ENCODE measurements around the gene DISP2. TPM values are rescaled to one million over a fixed set of nuclear protein-coding genes. Genes with fewer than 3 reads are reported as not detected.

DISP2 gene
- total RNA-seq, 1 experiment from 2014 or later = 10.0 TPM

GRCh38 chr15:40428185-40428584, 70.2 kb downstream of the DISP2 start:
- no peaks in the 10 kb centered on the region for H3K4me1 ChIP-seq (ENCODE audit: control insufficient read depth, insufficient read depth, low read length)
- DNase-seq (ENCODE audit: low read depth, low spot score) (no peak), ATAC-seq (no peak)
- TF ChIP-seq REST (IDR thresholded peaks at IDR 0.05; ENCODE audit: insufficient read depth in 1 of 2, low read depth in 2 of 2, low read length in 1 of 2) = no peak
- no peak overlapping the region for H3K4me3 ChIP-seq (ENCODE audit: low read depth in 2 of 2, low read length in 2 of 2)
- POLR2A ChIA-PET = no interaction called here
- no peaks in the 10 kb centered on the region for H3K36me3 ChIP-seq (ENCODE audit: control insufficient read depth, insufficient read depth, low read length)
- in situ Hi-C loops (cut with HindIII; ENCODE audit: low pct_unique_long_range_greater_than_20kb, low sequenced_read_pairs) (no loop called here), intact Hi-C loops (cut with micrococcal nuclease; ENCODE audit: unreplicated experiment) (no loop called here)
- H3K27ac ChIP-seq (ENCODE audit: low read length) = no peak overlapping the region
- no TSS peak for BruUV-seq (replicated peaks)
- H3K9me3 ChIP-seq (ENCODE audit: control insufficient read depth, insufficient read depth, low read depth, low read length) = no peaks in the 10 kb centered on the region
- H3K27me3 ChIP-seq (ENCODE audit: control insufficient read depth, insufficient read depth, low read length) = no peaks in the 10 kb centered on the region
- CTCF ChIA-PET = no interaction called here

Other genes starting within 250 kb of the DISP2 start
- gene BMF, start 249.3 kb upstream of the DISP2 start, total RNA-seq (2021; ENCODE audit: unreplicated experiment) = 7.8 TPM
- gene BUB1B, start 197.2 kb upstream of the DISP2 start, total RNA-seq (2021; ENCODE audit: unreplicated experiment) = 67.8 TPM
- gene PAK6, start 119.2 kb upstream of the DISP2 start, total RNA-seq (2021; ENCODE audit: unreplicated experiment) = 6.3 TPM
- gene ANKRD63, start 75.2 kb upstream of the DISP2 start, total RNA-seq (2021; ENCODE audit: unreplicated experiment) = 0.72 TPM
- gene PLCB2, start 50.3 kb upstream of the DISP2 start, total RNA-seq (2021; ENCODE audit: unreplicated experiment) = 1.7 TPM
- 10.4 TPM for gene INAFM2, start 34.5 kb upstream of the DISP2 start, total RNA-seq (2021; ENCODE audit: unreplicated experiment)
- gene CCDC9B, start 17.3 kb upstream of the DISP2 start, total RNA-seq (2021; ENCODE audit: unreplicated experiment) = 55.9 TPM
- gene PHGR1, start 7.2 kb upstream of the DISP2 start, total RNA-seq (2021; ENCODE audit: unreplicated experiment) = not detected
- gene KNSTRN, start 24.5 kb downstream of the DISP2 start, total RNA-seq (2021; ENCODE audit: unreplicated experiment) = 74.6 TPM
- gene IVD, start 47.6 kb downstream of the DISP2 start, total RNA-seq (2021; ENCODE audit: unreplicated experiment) = 74.6 TPM
- gene BAHD1, start 82.7 kb downstream of the DISP2 start, total RNA-seq (2021; ENCODE audit: unreplicated experiment) = 40.6 TPM
- 42.4 TPM for gene CHST14, start 112.8 kb downstream of the DISP2 start, total RNA-seq (2021; ENCODE audit: unreplicated experiment)
- 29.8 TPM for gene CCDC32, start 206.8 kb downstream of the DISP2 start, total RNA-seq (2021; ENCODE audit: unreplicated experiment)
- gene RPUSD2, start 211.1 kb downstream of the DISP2 start, total RNA-seq (2021; ENCODE audit: unreplicated experiment) = 17.5 TPM
- gene KNL1, start 236.0 kb downstream of the DISP2 start, total RNA-seq (2021; ENCODE audit: unreplicated experiment) = 28.9 TPM

All from Panc1 (cell line).